ENCODE measurements around the gene TECPR2. TPM values are rescaled to one million over a fixed set of nuclear protein-coding genes. Genes with fewer than 3 reads are reported as not detected.

Gene TECPR2
- total and polyA plus RNA-seq, 2 of the 13 experiments (the other 11 are each of a cell fraction or from before 2014, with no cell fraction given), result 3.5 to 5.7 TPM

DNA sequence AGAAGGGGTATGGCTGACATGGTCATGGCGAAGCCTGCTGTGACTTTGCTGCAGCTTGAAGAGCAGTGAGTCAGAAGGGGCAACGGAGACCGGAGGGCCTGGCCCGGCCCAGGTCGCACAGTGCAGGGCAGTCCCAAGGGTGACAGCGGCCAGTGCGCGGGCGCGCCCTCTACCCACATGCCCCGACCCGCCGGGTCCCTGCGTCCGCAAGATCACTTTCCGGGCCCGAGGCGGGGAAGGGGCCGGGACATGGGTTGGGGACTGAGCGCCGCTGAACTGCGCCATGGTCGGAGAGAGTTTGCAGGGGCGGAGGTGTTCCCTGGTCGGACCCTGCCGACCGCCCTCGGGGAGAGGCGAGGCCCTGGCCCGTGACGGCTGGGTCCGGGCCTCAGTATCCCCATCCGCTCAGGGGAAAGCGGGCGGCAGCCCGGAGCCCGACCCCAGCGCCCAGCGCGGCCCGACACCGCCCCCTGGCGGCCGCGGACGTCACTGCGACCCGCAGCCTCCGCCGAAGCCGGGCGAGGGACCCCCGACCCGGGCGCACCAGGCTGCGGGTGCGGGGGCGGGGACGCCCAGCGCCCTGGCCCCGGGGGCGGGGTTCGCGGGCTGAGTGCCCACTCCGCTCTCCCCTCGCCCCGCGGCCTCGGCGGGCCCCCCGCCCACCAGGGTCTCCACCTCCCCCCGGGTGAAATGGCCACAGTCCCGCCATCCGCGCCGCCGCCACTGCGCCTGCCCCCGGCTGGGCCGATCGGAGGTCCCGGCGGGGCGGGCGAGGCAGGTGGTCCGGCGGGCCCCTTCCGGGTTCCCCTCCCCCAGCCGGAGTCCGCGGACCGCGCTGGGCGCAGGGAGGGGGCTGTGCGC lies 154.0 kb downstream of the TECPR2 start (continued):
- peak; percentile 93 for TF ChIP-seq ZNF687 (CRISPR knock-in tag; IDR thresholded peaks at IDR 0.05)
- TF ChIP-seq, protein P1, sequence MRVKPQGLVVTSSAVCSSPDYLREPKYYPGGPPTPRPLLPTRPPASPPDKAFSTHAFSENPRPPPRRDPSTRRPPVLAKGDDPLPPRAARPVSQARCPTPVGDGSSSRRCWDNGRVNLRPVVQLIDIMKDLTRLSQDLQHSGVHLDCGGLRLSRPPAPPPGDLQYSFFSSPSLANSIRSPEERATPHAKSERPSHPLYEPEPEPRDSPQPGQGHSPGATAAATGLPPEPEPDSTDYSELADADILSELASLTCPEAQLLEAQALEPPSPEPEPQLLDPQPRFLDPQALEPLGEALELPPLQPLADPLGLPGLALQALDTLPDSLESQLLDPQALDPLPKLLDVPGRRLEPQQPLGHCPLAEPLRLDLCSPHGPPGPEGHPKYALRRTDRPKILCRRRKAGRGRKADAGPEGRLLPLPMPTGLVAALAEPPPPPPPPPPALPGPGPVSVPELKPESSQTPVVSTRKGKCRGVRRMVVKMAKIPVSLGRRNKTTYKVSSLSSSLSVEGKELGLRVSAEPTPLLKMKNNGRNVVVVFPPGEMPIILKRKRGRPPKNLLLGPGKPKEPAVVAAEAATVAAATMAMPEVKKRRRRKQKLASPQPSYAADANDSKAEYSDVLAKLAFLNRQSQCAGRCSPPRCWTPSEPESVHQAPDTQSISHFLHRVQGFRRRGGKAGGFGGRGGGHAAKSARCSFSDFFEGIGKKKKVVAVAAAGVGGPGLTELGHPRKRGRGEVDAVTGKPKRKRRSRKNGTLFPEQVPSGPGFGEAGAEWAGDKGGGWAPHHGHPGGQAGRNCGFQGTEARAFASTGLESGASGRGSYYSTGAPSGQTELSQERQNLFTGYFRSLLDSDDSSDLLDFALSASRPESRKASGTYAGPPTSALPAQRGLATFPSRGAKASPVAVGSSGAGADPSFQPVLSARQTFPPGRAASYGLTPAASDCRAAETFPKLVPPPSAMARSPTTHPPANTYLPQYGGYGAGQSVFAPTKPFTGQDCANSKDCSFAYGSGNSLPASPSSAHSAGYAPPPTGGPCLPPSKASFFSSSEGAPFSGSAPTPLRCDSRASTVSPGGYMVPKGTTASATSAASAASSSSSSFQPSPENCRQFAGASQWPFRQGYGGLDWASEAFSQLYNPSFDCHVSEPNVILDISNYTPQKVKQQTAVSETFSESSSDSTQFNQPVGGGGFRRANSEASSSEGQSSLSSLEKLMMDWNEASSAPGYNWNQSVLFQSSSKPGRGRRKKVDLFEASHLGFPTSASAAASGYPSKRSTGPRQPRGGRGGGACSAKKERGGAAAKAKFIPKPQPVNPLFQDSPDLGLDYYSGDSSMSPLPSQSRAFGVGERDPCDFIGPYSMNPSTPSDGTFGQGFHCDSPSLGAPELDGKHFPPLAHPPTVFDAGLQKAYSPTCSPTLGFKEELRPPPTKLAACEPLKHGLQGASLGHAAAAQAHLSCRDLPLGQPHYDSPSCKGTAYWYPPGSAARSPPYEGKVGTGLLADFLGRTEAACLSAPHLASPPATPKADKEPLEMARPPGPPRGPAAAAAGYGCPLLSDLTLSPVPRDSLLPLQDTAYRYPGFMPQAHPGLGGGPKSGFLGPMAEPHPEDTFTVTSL (CRISPR knock-in tag; IDR thresholded peaks at IDR 0.05; ENCODE audit: borderline replicate concordance), result no peak; the same call in 1 of the 2 replicates
- TF ChIP-seq ZNF260 (CRISPR knock-in tag; IDR thresholded peaks at IDR 0.05; ENCODE audit: borderline replicate concordance, low read depth), result no peak
- TF ChIP-seq ZNF724P (CRISPR knock-in tag; IDR thresholded peaks at IDR 0.05; ENCODE audit: borderline replicate concordance), result no peak
- TF ChIP-seq, protein P2, sequence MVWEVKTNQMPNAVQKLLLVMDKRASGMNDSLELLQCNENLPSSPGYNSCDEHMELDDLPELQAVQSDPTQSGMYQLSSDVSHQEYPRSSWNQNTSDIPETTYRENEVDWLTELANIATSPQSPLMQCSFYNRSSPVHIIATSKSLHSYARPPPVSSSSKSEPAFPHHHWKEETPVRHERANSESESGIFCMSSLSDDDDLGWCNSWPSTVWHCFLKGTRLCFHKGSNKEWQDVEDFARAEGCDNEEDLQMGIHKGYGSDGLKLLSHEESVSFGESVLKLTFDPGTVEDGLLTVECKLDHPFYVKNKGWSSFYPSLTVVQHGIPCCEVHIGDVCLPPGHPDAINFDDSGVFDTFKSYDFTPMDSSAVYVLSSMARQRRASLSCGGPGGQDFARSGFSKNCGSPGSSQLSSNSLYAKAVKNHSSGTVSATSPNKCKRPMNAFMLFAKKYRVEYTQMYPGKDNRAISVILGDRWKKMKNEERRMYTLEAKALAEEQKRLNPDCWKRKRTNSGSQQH (CRISPR knock-in tag; IDR thresholded peaks at IDR 0.05; ENCODE audit: low read depth), result no peak
- TF ChIP-seq, protein P3, sequence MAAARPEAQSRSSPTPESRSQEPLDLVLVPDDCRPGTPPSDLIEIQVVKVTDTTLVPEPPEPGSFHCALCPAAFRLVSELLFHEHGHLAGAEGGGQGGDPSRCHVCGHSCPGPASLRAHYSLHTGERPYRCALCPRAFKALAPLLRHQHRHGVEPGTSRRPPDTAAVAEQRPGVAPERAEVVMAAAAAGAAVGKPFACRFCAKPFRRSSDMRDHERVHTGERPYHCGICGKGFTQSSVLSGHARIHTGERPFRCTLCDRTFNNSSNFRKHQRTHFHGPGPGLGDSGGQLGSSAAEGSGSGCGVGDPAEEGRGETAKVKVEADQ (CRISPR knock-in tag; IDR thresholded peaks at IDR 0.05; ENCODE audit: borderline replicate concordance), result peak; percentile 24; the same call in 1 of the 2 replicates
- TF ChIP-seq MAZ (IDR thresholded peaks at IDR 0.05; ENCODE audit: borderline replicate concordance, low read depth, low read length), result 0 out of 2 replicates have a peak, but pooled peaks have one; percentile 27
- TF ChIP-seq MAZ (CRISPR knock-in tag; IDR thresholded peaks at IDR 0.05; ENCODE audit: low read depth), result peak; percentile 56; the same call in 1 of the 2 replicates
- TF ChIP-seq, protein P4, sequence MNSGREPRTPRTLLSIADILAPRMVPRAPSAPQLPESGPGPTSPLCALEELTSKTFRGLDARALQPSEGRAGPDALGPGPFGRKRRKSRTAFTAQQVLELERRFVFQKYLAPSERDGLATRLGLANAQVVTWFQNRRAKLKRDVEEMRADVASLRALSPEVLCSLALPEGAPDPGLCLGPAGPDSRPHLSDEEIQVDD (CRISPR knock-in tag; IDR thresholded peaks at IDR 0.05; ENCODE audit: borderline replicate concordance), result no peak
- TF ChIP-seq IRX3 (CRISPR knock-in tag; IDR thresholded peaks at IDR 0.05; ENCODE audit: borderline replicate concordance, low read depth), result no peak
- TF ChIP-seq ZFP41 (CRISPR knock-in tag; IDR thresholded peaks at IDR 0.05; ENCODE audit: borderline replicate concordance), result no peak
- no peak for TF ChIP-seq ZNF251 (CRISPR knock-in tag; IDR thresholded peaks at IDR 0.05)
